AG04449 (cell line): ENCODE data around the gene SYTL3.
"Not testable (repeated sequence)": the region's sequence is repeated elsewhere in the genome, so short reads cannot be mapped to it uniquely, and the experiment has no call there.

Source experiments
- CTCF ChIA-PET: fragments of 350-600 bp; formaldehyde crosslinking; extraction: SDS; loops from one replicate; lab custom pipeline; 2021; ENCODE audit warnings: antibody characterized with exemption; lab: Yijun Ruan, JAX
- POLR2A ChIA-PET: fragments of 400-600, 350-600 bp; formaldehyde crosslinking; extraction: SDS; loops from one replicate; lab custom pipeline; 2020; ENCODE audit warnings: antibody characterized with exemption, inconsistent platforms; lab: Yijun Ruan, JAX
- DNase-seq: peaks from one replicate; pipeline ENCODE4 v3.0.0-alpha.2; 2010; ENCODE audit warnings: low read depth, low spot score
- H3K4me3 ChIP-seq: 2 replicates; pipeline ENCODE4 v1.5.1; 2011; ENCODE audit warnings: low read depth, mild to moderate bottlenecking, control low read depth, low read length
- TF ChIP-seq, protein P1 (sequence below): IDR thresholded peaks from one replicate; pipeline ENCODE4 v1.5.1; 2011; ENCODE audit warnings: mild to moderate bottlenecking, moderate library complexity, low read length, control low read depth, inconsistent platforms; ENCODE audit not compliant: insufficient read depth; ENCODE audit errors: missing control alignments

SYTL3 gene

GRCh38 chr6:158791274-158791855 lies 141.5 kb downstream of the SYTL3 start:
- ChIA-PET POLR2A (no interaction called here), CTCF (interaction anchor here (1.5 to 12.3 kb wide), 3 partner anchors 10 to 182 kb away, joined by 3 to 132 read pairs (median 5); no protein-coding TSS in a partner anchor)
- no peak for DNase-seq
- H3K4me3 ChIP-seq, result no peak overlapping the region
- TF ChIP-seq, protein P1, sequence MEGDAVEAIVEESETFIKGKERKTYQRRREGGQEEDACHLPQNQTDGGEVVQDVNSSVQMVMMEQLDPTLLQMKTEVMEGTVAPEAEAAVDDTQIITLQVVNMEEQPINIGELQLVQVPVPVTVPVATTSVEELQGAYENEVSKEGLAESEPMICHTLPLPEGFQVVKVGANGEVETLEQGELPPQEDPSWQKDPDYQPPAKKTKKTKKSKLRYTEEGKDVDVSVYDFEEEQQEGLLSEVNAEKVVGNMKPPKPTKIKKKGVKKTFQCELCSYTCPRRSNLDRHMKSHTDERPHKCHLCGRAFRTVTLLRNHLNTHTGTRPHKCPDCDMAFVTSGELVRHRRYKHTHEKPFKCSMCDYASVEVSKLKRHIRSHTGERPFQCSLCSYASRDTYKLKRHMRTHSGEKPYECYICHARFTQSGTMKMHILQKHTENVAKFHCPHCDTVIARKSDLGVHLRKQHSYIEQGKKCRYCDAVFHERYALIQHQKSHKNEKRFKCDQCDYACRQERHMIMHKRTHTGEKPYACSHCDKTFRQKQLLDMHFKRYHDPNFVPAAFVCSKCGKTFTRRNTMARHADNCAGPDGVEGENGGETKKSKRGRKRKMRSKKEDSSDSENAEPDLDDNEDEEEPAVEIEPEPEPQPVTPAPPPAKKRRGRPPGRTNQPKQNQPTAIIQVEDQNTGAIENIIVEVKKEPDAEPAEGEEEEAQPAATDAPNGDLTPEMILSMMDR, result no peak

- DNase-seq, H3K4me3 ChIP-seq, POLR2A ChIA-PET: not testable (repeated sequence)
- CTCF ChIA-PET, result interaction anchor here (0.8 to 12.3 kb wide), 10 partner anchors 8 to 187 kb away, joined by 3 to 132 read pairs (median 4); no protein-coding TSS in a partner anchor
Measured at GRCh38 chr6:158792505-158792904, 142.7 kb downstream of the SYTL3 start.

- no peak overlapping the region for H3K4me3 ChIP-seq
- TF ChIP-seq, protein P1, result peak; percentile 59
- CTCF ChIA-PET, result interaction anchor here (0.6 to 12.3 kb wide), 19 partner anchors 9 to 332 kb away, joined by 3 to 132 read pairs (median 4); partner anchors contain the start of gene RSPH3
- POLR2A ChIA-PET, result no interaction called here
- DNase-seq, result peak; percentile 12
Measured at GRCh38 chr6:158793432-158793831, 143.6 kb downstream of the SYTL3 start.

GRCh38 chr6:158795516-158795915 lies 145.7 kb downstream of the SYTL3 start:
- TF ChIP-seq, protein P1, result no peak
- no peak overlapping the region for H3K4me3 ChIP-seq
- ChIA-PET POLR2A (no interaction called here), CTCF (interaction anchor here (1.3 to 12.3 kb wide), 4 partner anchors 10 to 309 kb away, joined by 3 to 132 read pairs (median 4); no protein-coding TSS in a partner anchor)
- DNase-seq, result no peak

GRCh38 chr6:158796353-158796752 lies 146.5 kb downstream of the SYTL3 start:
- TF ChIP-seq, protein P1, result no peak
- ChIA-PET CTCF (interaction anchor here (1.3 to 12.3 kb wide), 3 partner anchors 92 to 308 kb away, joined by 3 to 132 read pairs (median 3); no protein-coding TSS in a partner anchor), POLR2A (no interaction called here)
- no peak overlapping the region for H3K4me3 ChIP-seq
- no peak for DNase-seq

DNA sequence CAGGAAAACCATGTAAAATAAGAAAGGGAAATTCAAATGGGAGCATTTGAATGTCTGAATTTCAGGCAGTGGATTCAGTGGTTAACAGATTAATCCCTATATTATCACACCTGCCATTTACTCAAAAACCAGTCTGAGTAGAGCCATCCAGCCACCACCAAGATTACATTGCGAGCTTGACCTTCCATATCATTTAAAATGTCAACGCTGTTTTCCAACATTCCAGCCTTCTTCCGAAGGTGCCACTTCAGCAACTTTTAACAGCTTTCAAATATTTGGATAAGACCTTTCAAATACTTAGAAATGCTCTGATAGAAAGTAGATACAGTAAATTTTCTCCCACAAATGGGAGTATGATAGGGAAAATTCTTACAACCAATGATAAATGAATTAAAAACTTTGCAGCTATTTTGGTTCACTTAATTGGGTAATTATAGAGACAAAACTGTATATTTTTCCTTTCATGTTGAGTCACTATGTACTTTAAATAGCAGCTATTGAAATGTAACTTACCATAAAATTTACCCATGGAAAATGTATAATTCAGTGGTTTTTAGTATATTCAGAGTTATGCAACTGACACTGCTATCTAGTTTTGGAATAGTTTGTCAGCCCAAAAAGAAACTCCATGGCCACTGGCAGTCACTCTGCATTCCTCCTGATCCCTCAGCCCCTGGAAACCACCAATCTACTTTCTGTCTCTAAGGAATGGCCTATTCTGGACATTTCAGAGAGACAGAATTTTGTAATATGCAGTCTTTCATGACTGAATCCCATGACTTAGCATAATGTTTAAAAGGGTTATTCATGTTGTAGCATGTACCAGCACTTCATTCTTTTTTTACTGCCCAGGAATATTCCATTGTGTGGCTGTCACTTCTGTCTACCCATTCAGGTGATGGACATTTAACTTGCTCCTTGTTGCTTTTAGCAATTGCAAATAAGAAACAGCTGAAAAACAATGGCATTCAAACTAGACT lies 147.8 kb downstream of the SYTL3 start:
- peak; percentile 72 for DNase-seq
- TF ChIP-seq, protein P1, result no peak
- ChIA-PET CTCF (interaction anchor here (1.0 to 12.3 kb wide), 3 partner anchors 9 to 176 kb away, joined by 3 to 132 read pairs (median 4); no protein-coding TSS in a partner anchor), POLR2A (interaction anchor here (0.6 to 0.7 kb wide), 2 partner anchors 96 to 232 kb away, joined by 3 read pairs; no protein-coding TSS in a partner anchor)
- no peak overlapping the region for H3K4me3 ChIP-seq
